Ecto neural progenitor cell (in vitro differentiated cells): ENCODE data around the gene AHNAK.
"Not testable (repeated sequence)": the region's sequence is repeated elsewhere in the genome, so short reads cannot be mapped to it uniquely, and the experiment has no call there.

ENCODE experiments used
- DNase-seq: peaks from one replicate; pipeline ENCODE4 v3.0.0-alpha.2; 2018; ENCODE audit warnings: low spot score

The AHNAK gene

DNA sequence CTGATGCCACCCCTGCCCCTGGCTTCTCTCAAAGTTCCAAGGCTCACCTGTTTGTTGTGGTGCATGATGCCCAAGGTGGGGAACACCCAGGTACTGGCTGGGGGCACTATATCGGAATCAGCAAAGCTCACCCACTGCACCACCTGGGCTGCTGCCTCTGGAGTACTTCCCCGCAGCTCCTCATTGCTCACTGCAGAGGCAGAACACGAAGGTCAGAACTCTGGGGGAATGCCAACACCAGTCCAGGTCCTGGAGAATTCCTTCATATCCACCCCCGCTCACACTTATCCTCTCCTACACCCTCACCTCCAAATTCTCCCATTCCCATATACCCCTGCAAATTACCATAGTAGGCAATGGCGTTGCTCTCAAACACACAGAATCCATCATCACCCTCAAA, 24.9 kb upstream of the AHNAK start:
- DNase-seq, result not testable (repeated sequence)

DNA sequence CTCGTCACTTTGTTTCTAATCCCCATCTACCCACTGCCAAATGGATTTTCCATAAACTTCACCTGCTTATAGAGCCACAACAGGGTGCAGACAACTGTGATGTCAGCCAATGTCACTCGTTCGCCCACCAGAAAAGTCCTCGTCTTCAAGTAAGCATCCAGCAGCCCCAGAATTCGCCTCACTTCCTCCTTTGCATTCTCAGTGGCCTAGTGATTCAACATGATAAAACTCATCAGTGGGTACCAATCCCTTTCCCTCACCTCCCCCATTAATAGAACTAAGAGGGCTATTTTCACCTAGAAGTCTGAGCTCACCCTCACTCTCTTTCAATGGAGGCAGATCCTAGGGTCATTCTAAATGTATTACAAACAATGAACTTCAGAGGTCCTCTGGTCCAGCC, 24.3 kb upstream of the AHNAK start:
- not testable (repeated sequence) for DNase-seq

GRCh38 chr11:62569611-62570010, 23.0 kb upstream of the AHNAK start:
- DNase-seq, result no peak

DNA sequence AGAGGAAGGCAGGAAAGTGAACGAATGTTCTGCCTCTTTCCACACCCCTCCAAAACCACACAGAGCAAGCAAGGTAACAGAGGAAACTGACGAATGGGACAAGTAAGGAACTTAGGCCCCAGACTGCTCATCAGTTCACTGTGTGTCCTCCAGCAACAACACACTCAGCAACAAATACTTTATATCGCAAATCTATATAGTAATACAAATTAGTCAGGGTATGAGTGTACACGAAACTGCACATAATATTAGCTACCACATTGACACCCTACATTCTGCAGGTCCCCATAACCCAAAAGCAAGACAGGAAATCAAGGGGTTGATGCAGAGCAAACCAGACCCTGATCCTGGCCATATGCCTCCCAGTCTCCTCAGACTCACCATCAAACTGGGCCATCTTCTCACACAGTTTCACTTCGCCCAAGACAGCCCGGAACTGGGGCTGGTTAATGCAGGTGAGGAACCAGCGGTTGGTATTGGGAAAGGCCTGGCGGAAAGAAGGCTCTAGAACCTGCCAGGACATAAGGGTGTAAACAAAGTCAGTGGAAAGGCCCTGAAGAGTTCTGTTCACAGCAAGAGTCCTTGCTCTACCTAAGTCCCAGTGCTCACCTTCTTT, 20.5 kb upstream of the AHNAK start:
- no peak for DNase-seq

- no peak for DNase-seq
Observed at GRCh38 chr11:62566247-62566646, 19.6 kb upstream of the AHNAK start.

GRCh38 chr11:62565100-62565802, 18.6 kb upstream of the AHNAK start:
- DNase-seq, result no peak

DNA sequence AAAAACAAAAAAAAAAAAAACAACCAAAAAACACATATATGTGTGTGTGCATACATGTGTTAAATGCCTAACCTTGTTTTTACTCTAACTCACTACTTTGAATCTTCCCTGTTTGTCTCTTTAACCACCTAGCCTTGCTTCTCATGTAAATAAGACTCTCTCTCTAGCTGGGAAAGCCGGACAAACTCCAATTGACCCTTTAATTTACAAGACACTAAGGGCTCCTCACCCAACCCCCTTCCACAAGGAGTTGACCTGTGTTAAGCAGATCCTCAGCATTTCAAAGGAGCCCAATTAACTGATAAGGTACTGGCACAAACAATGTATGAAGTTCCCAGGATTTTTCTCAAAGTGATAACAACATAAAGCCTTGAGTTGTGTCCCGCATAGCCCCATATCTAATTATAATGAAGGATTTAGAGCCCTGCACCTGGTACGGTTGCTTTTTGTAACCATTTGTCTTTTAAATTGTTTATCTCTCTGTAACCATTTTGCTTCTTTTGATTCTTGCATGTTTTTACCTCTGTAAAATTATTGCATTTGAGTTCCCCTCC, 15.1 kb upstream of the AHNAK start:
- DNase-seq, result not testable (repeated sequence)

DNA sequence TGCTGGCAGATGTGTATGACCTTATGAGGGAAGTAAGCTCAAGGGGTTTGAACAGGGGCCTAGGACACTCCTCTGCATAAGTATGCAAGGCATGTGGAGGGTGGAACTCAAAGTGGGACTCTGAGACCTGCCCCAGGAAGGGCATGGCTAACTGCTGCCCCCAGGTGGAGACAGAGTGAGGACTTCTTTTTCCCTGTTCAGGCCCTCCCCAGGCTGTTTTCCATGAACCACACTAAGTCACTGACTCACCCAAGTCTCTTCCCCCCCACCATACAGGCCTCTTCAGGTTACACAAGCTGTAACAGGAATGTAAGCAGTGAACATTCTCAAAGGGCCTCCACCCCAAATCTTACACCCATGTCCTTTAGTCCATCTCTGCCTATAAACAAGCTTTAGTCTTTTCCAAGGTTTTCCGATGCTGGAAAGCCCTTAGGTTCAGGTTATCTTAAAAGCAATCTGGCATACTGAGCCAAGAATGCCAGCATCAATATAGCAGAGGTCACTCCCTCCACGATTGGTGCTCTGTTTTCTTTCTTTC, 14.0 kb upstream of the AHNAK start:
- DNase-seq, result peak; percentile 84

- not testable (repeated sequence) for DNase-seq
Observed at GRCh38 chr11:62559626-62560025, 13.0 kb upstream of the AHNAK start.

DNA sequence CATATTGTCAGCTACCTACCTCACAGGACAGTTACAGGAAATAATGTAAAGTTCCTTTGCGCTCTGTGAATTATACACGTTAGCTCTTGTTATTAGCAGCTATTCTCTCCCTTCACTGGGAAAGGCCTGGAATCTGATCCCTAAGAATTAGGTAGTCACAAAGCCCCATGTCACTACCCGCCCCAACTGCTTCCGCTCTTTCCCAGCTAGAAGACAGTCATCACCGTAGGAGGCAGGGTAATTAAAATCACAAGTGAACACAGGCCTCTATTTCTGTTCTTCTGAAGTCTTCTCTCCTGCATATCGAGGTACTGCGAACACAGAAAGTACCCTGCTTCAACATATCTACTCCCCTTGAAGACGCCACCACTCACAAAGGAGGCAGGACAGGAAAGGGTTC, 12.6 kb upstream of the AHNAK start:
- DNase-seq, result no peak

DNA sequence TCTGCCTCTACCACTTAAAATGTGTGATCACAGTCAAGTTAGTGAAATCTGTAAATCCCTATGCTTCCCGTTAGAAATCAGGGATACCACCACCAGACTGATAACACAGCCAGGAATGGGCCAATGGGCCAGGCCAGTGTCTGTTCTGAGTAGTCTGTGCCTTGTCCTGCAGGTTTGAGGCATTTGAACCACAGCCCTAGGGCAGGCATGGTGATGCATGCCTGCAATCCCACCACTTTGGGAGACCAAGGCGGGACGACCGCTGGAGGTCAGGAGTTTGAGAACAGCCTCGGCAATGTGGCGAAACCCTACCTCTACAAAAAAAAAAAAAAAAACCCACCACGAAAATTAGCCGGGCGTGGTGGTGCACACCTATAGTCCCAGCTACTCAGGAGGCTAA, 12.1 kb upstream of the AHNAK start:
- DNase-seq, result no peak

- DNase-seq, result no peak
Observed at GRCh38 chr11:62556875-62557631, 10.4 kb upstream of the AHNAK start.

DNA sequence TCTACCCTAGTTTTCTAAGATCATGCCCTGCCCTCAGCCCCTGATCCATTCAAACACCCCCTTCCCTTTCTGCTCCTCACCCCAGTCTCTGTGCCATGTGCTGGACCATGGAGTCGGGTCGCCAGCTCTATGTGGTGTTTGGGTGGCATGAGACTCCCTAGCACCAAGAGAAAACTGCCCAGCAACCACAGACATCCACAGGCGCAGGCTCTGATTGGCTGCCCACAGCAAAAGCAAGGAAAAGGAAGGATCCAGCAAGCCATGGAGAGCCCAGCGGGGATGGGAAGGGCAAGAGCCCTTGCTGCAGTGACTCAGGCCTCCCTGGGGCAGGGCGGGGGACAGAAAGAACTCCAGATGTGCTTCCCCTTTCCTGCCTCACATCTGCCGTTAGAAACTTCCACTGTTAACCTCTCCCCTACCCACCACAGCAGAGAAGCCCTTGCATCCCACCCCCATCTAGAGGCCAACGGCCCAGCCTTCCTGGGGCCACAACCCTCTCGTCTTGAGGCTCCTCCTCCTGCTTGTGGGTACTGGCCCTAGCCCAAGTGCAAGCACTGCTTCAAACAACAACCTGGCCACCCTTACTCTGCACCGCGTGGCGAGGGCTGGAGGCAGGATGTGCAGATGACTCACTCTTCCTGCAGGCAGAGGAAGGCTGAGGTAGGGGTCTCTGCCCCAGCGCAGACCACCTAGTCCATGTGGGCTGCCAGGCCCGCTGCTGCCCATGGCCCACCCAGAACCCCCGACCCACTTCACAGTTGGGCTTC, 9.7 kb upstream of the AHNAK start:
- peak; percentile 84 for DNase-seq

GRCh38 chr11:62555464-62556107, 9.0 kb upstream of the AHNAK start:
- DNase-seq, result no peak

GRCh38 chr11:62554387-62555167, 8.0 kb upstream of the AHNAK start:
- peak; percentile 58 for DNase-seq

DNA sequence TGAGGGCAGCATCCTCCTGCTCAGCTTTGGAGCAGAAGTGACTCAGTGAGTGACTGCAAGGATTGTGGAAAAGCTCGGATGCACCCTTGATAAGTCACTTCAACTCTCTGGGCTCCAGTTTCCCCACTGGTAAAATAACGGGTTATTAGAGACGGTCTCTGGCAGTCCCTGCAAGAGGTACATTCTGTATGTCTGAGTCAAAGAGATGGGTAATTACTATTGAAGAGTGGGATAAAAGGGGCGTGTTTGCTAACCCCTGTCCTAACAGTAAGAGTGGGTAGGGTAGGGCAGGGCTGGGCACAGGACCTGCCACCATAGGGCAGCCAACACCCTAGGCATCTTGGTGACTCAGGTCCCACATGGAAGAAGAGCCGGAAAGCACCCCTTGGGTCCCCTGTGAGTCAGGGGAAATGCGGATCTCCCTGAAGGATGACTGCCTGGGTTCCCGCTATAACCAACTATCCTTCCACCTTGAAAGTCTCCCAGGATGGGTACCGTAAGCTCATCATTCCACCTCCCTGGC, 7.3 kb upstream of the AHNAK start:
- no peak for DNase-seq

DNA sequence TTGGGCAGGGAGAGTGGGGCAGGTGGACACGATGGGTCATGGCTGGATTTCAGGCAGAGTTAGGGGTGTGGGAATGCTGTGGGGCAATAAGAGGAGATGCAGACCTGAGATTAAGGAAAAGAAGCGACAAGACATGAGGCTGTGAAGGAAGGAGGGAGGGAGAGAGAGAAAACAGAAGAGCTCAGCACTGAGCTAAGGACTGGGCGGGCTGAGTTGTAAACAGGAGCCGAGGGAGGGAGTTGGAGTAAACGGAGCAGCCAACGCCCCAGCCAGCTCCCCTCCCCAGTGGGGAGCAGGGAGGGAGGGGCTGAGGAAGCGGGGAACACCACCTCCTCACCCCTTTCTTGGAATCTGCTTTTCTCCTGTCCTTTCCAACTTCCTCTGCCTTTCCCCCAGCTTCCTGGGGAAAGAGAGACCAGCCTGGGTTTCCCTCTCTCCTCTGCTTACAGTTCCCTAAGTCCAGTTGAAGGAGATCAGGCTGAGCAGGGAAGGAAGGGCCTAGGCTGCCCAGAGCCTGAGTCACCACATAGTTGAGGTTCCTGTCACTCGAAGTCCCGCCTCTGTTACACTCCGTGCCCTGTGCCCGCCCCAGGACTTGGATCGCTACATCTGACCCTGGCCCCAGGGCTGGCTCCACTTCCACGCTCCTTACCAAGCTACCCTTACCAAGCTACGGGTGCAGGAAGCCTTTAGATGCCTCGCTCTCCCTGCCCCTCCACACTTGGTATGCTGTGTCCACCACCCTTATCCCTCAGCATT, 6.7 kb upstream of the AHNAK start:
- peak; percentile 73 for DNase-seq

GRCh38 chr11:62552485-62553079, 6.0 kb upstream of the AHNAK start:
- peak; percentile 55 for DNase-seq

GRCh38 chr11:62550478-62550877, 3.9 kb upstream of the AHNAK start:
- not testable (repeated sequence) for DNase-seq
